ENCODE measurements around the gene MLLT6.

MLLT6 gene

GRCh38 chr17:38704606-38705522, at the start of gene MLLT6:
Gene MLLT6, plus strand, starts transcription at chr17:38705273. Its CDS starts 360 bp downstream, at chr17:38705633.
- peak within 1 kb of the TSS; percentile 67; the same call in 1 of the 2 replicates for H3K9ac ChIP-seq (ENCODE audit: low read depth, low read length)
- H3K9me3 ChIP-seq (ENCODE audit: insufficient read depth, low read depth, low read length): no peaks in the 10 kb centered on the region
- H3K27ac ChIP-seq (ENCODE audit: low read length): no peak within 1 kb of the TSS
- H3K36me3 ChIP-seq (ENCODE audit: insufficient read depth, low read depth, low read length): no peaks in the 10 kb centered on the region
- peaks cover 77% of the 10 kb centered on the region for H3K27me3 ChIP-seq (ENCODE audit: insufficient read depth, low read length)
- peak within 1 kb of the TSS; percentile 83 for H3K4me3 ChIP-seq (ENCODE audit: low read length)
- H3K4me1 ChIP-seq (ENCODE audit: insufficient read depth, low read length): peaks cover 21% of the 10 kb centered on the region; the same call in 1 of the 2 replicates

- Histone ChIP-seq H3K36me3 (ENCODE audit: insufficient read depth, low read depth, low read length) (no peaks in the 10 kb centered on the region), H3K9ac (ENCODE audit: low read depth, low read length) (no peak overlapping the region), H3K4me3 (ENCODE audit: low read length) (no peak overlapping the region), H3K27ac (ENCODE audit: low read length) (no peak overlapping the region), H3K27me3 (ENCODE audit: insufficient read depth, low read length) (peaks cover 5% of the 10 kb centered on the region; the same call in 1 of the 2 replicates), H3K9me3 (ENCODE audit: insufficient read depth, low read depth, low read length) (no peaks in the 10 kb centered on the region), H3K4me1 (ENCODE audit: insufficient read depth, low read length) (no peaks in the 10 kb centered on the region; the same call in 1 of the 2 replicates)
Observed at GRCh38 chr17:38656959-38657823, 47.9 kb upstream of the MLLT6 start.

- Histone ChIP-seq H3K4me3 (ENCODE audit: low read length) (no peak overlapping the region), H3K4me1 (ENCODE audit: insufficient read depth, low read length) (no peaks in the 10 kb centered on the region; the same call in 1 of the 2 replicates), H3K36me3 (ENCODE audit: insufficient read depth, low read depth, low read length) (no peaks in the 10 kb centered on the region), H3K9me3 (ENCODE audit: insufficient read depth, low read depth, low read length) (no peaks in the 10 kb centered on the region), H3K9ac (ENCODE audit: low read depth, low read length) (no peak overlapping the region), H3K27ac (ENCODE audit: low read length) (no peak overlapping the region), H3K27me3 (ENCODE audit: insufficient read depth, low read length) (peaks cover 5% of the 10 kb centered on the region; the same call in 1 of the 2 replicates)
Observed at GRCh38 chr17:38657824-38658740, 47.0 kb upstream of the MLLT6 start.

GRCh38 chr17:38658741-38659345, 46.2 kb upstream of the MLLT6 start:
- Histone ChIP-seq H3K36me3 (ENCODE audit: insufficient read depth, low read depth, low read length) (no peaks in the 10 kb centered on the region), H3K27ac (ENCODE audit: low read length) (no peak overlapping the region), H3K9ac (ENCODE audit: low read depth, low read length) (no peak overlapping the region), H3K4me3 (ENCODE audit: low read length) (no peak overlapping the region), H3K27me3 (ENCODE audit: insufficient read depth, low read length) (peaks cover 5% of the 10 kb centered on the region; the same call in 1 of the 2 replicates), H3K4me1 (ENCODE audit: insufficient read depth, low read length) (peaks cover 2% of the 10 kb centered on the region; the same call in 1 of the 2 replicates), H3K9me3 (ENCODE audit: insufficient read depth, low read depth, low read length) (no peaks in the 10 kb centered on the region)

- Histone ChIP-seq H3K4me1 (ENCODE audit: insufficient read depth, low read length) (peaks cover 2% of the 10 kb centered on the region; the same call in 1 of the 2 replicates), H3K4me3 (ENCODE audit: low read length) (no peak overlapping the region), H3K9ac (ENCODE audit: low read depth, low read length) (no peak overlapping the region), H3K27me3 (ENCODE audit: insufficient read depth, low read length) (peaks cover 2% of the 10 kb centered on the region), H3K36me3 (ENCODE audit: insufficient read depth, low read depth, low read length) (no peaks in the 10 kb centered on the region), H3K9me3 (ENCODE audit: insufficient read depth, low read depth, low read length) (no peaks in the 10 kb centered on the region), H3K27ac (ENCODE audit: low read length) (no peak overlapping the region)
Observed at GRCh38 chr17:38659415-38659814, 45.7 kb upstream of the MLLT6 start.

GRCh38 chr17:38660097-38661025, 44.7 kb upstream of the MLLT6 start:
- no peaks in the 10 kb centered on the region for H3K36me3 ChIP-seq (ENCODE audit: insufficient read depth, low read depth, low read length)
- no peak overlapping the region for H3K4me3 ChIP-seq (ENCODE audit: low read length)
- H3K4me1 ChIP-seq (ENCODE audit: insufficient read depth, low read length): peaks cover 2% of the 10 kb centered on the region; the same call in 1 of the 2 replicates
- H3K27ac ChIP-seq (ENCODE audit: low read length): no peak overlapping the region
- no peak overlapping the region for H3K9ac ChIP-seq (ENCODE audit: low read depth, low read length)
- H3K27me3 ChIP-seq (ENCODE audit: insufficient read depth, low read length): no peaks in the 10 kb centered on the region; the same call in none of the 2 replicates
- no peaks in the 10 kb centered on the region for H3K9me3 ChIP-seq (ENCODE audit: insufficient read depth, low read depth, low read length)

GRCh38 chr17:38663125-38663751, 41.8 kb upstream of the MLLT6 start:
- Histone ChIP-seq H3K4me3 (ENCODE audit: low read length) (no peak overlapping the region), H3K27me3 (ENCODE audit: insufficient read depth, low read length) (peaks cover 7% of the 10 kb centered on the region), H3K9ac (ENCODE audit: low read depth, low read length) (no peak overlapping the region), H3K4me1 (ENCODE audit: insufficient read depth, low read length) (0 out of 2 replicates have a peak, but pooled peaks cover 2% of the 10 kb centered on the region), H3K27ac (ENCODE audit: low read length) (no peak overlapping the region), H3K36me3 (ENCODE audit: insufficient read depth, low read depth, low read length) (no peaks in the 10 kb centered on the region), H3K9me3 (ENCODE audit: insufficient read depth, low read depth, low read length) (no peaks in the 10 kb centered on the region)

- H3K27me3 ChIP-seq (ENCODE audit: insufficient read depth, low read length): peaks cover 16% of the 10 kb centered on the region
- H3K4me1 ChIP-seq (ENCODE audit: insufficient read depth, low read length): 0 out of 2 replicates have a peak, but pooled peaks cover 2% of the 10 kb centered on the region
- no peaks in the 10 kb centered on the region for H3K9me3 ChIP-seq (ENCODE audit: insufficient read depth, low read depth, low read length)
- no peak overlapping the region for H3K4me3 ChIP-seq (ENCODE audit: low read length)
- no peak overlapping the region for H3K27ac ChIP-seq (ENCODE audit: low read length)
- no peaks in the 10 kb centered on the region for H3K36me3 ChIP-seq (ENCODE audit: insufficient read depth, low read depth, low read length)
- H3K9ac ChIP-seq (ENCODE audit: low read depth, low read length): no peak overlapping the region
Observed at GRCh38 chr17:38663964-38664644, 41.0 kb upstream of the MLLT6 start.

GRCh38 chr17:38667099-38667786, 37.8 kb upstream of the MLLT6 start:
- no peaks in the 10 kb centered on the region for H3K36me3 ChIP-seq (ENCODE audit: insufficient read depth, low read depth, low read length)
- no peak overlapping the region for H3K4me3 ChIP-seq (ENCODE audit: low read length)
- no peaks in the 10 kb centered on the region for H3K9me3 ChIP-seq (ENCODE audit: insufficient read depth, low read depth, low read length)
- no peak overlapping the region for H3K27ac ChIP-seq (ENCODE audit: low read length)
- peaks cover 47% of the 10 kb centered on the region for H3K27me3 ChIP-seq (ENCODE audit: insufficient read depth, low read length)
- H3K4me1 ChIP-seq (ENCODE audit: insufficient read depth, low read length): 0 out of 2 replicates have a peak, but pooled peaks cover 7% of the 10 kb centered on the region
- no peak overlapping the region for H3K9ac ChIP-seq (ENCODE audit: low read depth, low read length)
